UCSD-AML1 (cell line): Measurements from ENCODE around the gene TTF1.
A peak's percentile ranks its signal among the peaks of the same experiment; 100 is the strongest.

Source experiments
- DNase-seq: peaks from one replicate; lab custom pipeline; 2025; ENCODE audit not compliant: unreplicated experiment; lab: John Stamatoyannopoulos, UW

The TTF1 gene

DNA sequence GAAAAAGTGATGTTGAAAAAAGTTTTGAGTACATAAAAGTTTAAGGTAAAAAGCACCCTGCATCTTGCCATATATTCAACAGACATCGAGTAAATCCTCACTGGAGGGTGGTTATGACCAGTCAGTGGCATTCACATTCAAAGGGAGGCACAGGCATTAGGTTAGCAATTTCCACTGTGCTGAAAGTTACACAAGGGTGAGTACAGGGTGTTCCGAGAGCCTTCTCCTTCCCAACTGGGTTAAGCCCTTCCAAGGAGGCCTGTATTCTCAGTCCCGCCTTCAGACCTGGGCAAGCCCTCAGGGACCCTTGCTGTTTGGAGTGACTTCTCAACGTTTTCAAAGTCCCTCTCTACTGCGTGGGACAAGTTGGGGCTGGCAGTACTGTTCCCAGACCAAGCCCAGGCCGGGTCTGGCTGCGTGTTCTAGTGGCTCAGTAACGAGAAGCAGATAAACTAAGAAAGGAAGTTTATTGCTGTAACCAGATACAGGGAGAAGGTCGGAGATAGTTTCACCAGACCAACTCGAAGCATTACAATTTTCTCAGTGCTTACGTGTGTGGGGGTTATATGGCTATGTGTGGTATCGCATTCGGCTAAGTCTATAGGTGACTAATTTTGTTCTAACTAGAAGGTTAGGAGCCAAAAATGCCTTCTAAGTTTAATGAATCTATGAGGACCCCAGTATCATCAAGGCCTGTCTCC is 38.9 kb downstream of the TTF1 start:
- DNase-seq, result no peak

DNA sequence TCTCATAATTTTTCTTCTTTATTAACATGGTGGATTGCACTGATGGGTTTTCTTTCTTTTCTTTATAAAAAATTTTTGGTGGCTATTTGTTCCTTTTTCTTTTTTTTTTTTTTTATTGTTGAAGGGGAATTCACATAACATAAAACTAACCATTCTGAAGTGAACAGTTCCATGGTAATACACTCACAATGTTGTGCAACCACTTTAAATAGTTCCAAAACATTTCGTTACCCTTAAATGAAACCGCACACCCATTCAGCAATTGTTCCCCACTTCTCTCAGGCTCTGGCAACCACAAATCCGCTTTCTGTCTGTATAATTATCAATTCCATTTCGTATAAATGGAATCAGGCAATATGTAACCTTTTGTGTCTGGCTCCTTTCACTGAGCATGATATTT is 40.2 kb downstream of the TTF1 start:
- DNase-seq, result no peak

DNA sequence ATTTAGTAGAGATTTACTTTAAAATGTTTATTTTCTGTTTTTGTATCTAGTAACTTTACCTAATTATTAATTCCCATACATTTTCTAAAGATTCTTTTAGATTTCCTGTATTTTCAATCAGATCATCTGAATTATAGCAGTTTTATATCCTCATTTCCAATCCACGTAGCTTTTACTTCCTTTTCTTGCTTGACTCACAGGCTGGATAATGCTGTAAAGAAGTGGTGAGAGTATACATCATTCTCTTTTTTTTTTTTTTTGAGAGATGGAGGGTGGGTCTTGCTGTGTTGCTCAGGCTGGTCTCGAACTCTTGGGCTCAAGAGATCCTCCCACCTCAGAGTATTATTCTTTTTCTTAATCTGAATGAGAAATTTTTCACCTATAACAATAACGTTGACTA is 40.7 kb downstream of the TTF1 start:
- no peak for DNase-seq

DNA sequence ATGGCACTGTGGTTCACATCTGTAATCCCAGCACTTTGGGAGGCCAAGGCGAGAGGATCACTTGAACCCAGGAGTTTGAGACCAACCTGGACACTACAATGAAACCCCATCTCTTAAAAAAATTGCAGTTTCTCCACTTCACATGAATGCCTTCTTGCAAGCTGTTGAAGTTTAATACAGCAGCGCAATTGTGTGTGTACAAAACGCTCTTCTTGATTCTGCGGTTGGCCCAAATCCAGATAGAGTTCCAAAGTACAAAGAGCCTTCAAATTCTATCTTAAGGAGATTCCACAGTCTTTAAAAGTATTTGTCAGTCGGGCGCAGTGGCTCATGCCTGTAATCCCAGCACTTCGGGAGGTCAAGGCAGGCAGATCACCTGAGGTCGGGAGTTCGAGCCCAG is 42.6 kb downstream of the TTF1 start:
- DNase-seq, result no peak

DNA sequence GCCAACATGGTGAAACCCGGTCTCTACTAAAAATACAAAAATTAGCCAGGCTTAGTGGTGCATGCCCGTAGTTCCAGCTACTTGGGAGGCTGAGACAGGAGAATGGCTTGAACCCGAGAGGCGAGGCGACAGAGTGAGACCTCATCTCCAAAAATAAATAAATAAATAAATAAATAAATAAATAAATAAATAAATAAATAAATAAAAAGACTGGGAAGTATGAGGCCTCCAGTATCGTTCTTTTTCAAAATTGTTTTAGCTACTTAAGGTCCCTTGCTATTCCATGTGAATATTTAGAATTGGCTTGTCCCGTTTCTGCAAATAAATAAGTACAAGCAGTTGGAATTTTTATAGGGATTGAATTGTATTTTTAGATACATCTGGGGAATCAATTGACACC is 48.9 kb downstream of the TTF1 start:
- DNase-seq, result no peak

DNA sequence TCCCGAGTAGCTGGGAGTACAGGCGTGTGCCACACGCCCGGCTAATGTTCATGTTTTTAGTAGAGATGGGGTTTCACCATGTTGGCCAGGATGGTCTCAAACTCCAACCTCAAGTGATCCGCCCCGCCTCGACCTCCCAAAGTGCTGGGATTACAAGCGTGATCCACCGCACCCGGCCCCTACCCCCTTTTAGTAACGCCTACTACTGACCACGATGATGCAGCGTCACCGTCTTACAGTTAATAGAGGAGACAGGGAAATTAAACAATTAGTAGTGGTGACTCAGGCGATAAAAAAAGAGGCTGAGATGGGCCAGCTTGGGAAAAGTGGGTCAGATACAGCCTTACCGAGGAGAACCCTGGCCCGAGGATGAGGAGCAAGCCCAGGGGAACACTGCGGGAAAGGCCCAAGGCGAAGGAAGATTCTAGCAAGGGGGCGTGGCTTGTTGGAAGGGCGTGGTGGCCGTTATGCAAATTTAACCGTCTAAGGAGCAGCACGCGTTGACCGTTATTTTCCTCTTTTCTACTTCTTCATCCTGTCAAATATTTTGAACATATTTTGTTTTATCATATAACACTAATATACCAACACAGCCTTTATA is 50.2 kb downstream of the TTF1 start:
- DNase-seq, result no peak

DNA sequence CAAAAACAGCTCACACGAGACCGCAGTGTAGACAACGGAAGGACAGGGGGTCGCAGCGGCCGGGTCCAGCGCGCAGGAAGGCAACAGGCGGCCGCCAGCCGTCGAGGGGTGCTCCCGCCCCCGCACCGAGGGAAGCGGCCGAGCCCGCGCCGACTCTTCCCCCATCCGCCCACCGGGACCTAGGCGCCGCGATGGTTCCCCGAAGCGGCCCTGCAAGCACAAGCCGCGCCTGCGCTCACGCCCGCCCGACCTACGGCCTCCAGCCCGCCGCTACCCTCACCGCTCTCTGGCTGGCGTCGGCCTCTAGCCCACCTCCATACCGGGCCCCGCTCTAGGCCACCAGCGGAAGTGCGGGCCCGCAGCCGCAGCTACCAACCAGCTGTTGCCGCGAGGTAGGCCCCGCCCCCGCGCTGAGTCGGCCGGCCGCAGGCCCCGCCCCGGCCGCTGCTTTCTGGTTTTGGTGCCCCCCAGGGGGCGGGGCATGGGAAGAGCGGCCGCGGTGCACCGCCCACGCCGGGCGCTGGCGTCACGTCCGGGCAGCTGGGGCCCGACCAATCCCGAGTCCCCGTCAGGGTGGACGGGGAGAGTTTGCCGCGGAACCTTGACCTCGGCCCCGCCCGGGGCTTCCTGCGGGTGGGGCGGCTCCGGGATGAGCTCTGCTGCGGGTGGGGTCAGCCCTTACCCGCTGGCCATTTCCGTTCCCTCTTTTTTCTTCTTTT is 51.8 kb downstream of the TTF1 start, which contains the start of gene SETX:
Gene SETX (minus strand): TSS at position 350 of the 719 bp plus-strand sequence. CDS start 5,558 bp downstream, outside the sequence.
- peak; percentile 99 for DNase-seq

DNA sequence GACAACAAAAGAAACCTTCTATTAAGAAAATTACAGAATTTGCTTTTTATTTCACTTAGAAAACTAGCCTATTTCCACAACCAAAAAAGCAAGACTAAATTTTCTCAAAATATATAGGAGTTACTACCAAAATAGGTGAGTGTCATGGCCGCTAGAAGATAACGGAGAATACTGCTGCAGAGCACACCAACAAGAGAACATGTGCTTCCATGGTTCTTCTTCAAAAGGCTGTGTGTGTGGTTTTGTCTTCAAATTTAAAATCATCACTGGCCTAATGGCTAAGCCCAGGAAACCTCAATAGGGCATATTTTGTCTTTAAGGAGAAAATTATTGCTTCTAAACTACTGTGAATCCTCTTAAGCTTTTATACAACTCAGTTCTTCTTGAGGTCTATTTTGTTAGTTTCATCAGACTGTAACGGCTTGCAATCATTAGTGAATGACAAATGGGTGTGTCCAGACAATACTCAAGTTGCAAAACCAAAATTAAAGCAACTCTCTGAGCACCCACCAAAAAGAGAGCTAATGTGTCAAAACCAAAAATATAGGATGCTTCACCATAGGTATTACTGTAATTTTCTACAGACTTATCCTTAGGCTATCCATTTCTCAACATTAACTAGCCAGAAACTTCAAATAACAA is 55.1 kb downstream of the TTF1 start:
- DNase-seq, result no peak

DNA sequence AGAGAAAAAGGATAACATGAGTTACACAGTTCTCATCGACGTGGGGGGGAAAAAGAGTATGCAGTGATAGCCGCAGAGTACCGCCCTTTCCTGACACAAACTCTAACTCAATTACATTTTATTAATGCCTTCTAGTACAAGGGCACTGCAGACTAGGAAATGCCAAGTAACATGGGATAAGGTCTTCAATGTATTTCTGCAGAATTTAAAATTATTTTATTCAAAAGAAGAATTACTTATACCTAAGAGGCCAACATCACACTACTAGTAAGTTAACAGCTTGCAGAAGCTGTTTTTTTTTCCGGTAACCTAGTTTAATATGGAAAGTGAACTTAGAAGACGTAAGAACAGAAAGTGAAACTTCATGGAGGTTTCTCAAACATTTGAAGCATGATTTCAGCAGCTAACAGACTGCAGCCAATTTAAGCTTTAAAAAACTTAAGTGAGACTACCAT is 55.8 kb downstream of the TTF1 start:
- no peak for DNase-seq

DNA sequence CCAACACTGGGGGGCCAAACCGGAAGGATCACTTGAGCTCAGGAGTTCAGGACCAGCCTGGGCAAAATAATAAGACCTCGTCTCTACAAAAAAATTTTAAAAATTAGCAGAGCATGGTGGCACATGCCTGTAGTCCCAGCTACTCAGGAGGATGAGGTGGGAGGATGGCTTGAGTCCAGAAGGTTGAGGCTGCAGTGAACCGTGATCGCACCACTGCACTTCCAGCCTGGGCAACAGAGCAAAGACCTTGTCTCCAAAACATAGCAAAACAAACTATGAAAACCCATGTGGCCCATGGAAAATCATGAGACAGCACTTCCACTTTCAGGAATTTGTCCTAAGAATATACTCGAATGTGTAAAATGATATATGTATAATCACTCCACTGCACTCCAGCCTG is 58.0 kb downstream of the TTF1 start:
- DNase-seq, result no peak

DNA sequence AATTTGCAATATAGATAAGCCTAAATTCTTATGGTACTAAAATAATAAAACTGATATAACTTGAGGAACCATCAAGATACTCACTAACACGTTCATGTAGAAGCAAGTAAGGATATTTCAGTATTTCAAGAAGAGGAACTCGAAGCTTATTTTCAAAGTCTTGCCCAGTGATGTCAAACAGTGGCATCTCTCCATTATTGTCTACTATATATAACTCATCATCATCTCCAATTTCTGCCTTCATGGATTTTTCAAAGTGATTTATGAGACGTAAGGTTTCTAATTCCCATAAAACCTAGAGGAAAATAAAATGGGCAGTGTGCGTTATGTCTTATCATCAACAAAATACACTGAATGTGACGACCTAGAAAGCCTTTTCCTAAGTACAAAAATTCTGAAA is 60.5 kb downstream of the TTF1 start:
- DNase-seq, result no peak

DNA sequence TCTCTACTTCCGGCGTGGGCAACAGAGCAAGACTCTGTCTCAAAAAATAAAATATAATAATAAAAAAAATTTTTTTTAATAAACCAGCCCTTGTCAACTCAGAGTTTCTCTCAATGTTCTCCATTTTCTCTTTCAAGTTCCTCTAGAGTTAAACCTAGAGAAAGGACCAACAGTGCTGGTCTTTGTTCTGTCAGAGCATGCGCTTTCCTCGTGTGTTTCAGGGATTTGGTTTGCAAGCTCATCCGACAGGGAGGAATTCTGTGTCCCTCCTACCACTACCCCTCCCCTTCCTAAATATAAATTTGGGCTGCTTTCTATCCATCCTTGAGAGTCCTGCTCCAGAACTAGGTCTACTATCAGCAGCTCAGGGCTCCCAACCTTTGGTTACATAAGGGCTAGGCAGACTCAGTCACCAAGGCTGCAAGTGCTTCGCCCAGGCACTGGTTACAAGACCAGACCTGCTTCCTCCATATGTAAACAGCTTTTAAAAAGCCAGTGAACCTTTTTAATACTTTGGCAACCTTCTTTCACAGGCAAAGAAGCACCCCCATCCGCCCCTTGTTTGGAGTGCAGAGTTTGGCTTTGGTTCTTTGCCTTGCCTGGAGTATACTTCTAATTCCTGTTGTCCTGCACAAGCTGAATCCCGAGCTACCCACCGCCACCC is 65.3 kb downstream of the TTF1 start:
- DNase-seq, result no peak

DNA sequence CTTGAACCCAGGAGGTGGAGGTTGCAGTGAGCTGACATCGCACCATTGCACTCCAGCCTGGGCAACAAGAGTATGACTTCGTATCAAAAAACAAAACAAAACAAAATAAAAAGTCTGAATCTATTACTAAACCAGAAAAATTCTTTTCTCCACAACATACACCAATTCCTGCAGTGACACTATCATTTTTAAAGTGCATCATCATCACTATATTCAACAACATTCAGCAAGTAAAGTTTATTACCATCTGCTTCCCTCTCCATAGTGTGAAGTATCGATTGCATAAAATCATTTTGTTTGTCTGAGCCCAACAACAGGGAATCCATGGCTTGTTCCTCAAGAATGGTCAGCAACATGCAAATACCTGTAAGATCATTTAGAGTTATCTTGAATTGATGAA is 72.3 kb downstream of the TTF1 start:
- no peak for DNase-seq

DNA sequence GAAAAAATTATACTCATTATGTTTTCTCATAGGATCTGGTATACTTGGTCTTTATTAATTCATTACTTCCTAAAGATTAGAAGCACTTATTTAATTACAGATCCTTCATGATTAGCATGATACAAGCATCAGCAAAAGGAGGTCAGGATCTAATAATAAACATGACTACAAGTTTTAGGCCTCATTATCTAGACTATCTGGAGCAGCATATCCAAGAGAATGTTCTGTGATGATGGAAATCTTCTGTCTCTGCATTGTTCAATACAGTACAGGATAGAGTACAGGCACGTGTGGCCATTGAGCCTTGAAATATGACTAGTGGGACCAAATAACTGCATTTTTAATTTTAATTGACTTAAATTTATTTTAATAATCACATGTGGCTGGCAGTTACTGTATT is 73.1 kb downstream of the TTF1 start:
- no peak for DNase-seq

DNA sequence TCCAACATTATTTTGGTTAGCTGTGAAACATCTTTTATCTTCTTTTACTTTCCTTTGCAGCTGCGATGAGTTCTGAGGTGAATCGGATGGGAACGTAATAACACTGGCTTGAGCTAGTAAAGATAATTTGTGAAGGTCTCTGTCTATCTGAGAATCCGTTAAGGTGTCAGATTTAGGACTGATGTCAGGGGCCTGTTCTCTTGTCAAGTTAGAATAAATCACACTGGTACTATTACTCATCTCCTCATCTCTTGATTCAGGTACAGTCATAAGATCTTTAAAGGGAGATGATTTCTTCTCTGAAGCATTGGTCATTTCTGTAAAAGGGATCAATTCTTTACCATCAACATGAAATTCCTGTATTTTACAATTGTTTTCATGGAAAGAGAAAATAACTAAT is 78.1 kb downstream of the TTF1 start:
- DNase-seq, result no peak

DNA sequence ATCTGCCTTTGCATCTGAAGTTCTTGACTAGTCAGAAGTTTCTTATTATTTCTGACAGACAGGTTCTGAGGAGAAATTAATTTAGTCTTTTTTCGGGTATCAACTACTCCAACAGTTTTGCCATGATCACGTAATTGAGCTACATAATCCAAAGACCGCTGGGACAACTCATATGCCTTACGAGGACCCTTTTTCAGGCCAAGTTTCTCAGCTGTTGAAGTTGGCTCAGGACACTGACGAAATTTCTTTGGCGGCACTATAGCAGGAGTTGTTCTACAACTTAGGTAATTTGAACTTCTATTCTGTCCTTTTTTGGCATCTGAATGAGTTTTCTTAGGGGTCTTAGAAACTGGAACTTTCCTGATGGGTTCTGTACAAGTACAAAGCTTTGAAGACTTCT is 79.1 kb downstream of the TTF1 start:
- no peak for DNase-seq
